Loucy (cell line): ENCODE measurements around the gene GMPPA.

ENCODE experiments used
- EZH2phosphoT487 ChIP-seq: fragments of 200-600 bp; IDR thresholded peaks from 2 replicates; pipeline ENCODE4 v1.6.1; 2018; ENCODE audit warnings: antibody characterized with exemption, mild to moderate bottlenecking, moderate library complexity, borderline replicate concordance
- TF ChIP-seq, protein P1 (sequence below): fragments of 200-600 bp; sonication (generic); conservative IDR thresholded peaks from 2 replicates; pipeline ENCODE4 v1.5.1; 2014; ENCODE audit warnings: mild to moderate bottlenecking, antibody characterized with exemption, low read length

DNA sequence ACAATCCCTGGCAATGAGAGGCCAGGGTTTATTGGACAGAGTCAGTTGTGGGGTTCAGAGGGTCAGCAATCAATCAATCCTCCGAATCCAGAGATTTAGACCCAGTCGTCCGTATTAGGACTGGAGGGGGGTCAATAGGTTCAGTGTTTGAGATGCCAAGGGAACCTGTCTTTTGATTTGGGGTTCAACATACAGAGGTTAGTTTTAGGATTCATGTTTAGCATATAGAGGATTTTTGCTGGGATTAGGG lies 292 bp downstream of the GMPPA start:
- TF ChIP-seq, protein P1, sequence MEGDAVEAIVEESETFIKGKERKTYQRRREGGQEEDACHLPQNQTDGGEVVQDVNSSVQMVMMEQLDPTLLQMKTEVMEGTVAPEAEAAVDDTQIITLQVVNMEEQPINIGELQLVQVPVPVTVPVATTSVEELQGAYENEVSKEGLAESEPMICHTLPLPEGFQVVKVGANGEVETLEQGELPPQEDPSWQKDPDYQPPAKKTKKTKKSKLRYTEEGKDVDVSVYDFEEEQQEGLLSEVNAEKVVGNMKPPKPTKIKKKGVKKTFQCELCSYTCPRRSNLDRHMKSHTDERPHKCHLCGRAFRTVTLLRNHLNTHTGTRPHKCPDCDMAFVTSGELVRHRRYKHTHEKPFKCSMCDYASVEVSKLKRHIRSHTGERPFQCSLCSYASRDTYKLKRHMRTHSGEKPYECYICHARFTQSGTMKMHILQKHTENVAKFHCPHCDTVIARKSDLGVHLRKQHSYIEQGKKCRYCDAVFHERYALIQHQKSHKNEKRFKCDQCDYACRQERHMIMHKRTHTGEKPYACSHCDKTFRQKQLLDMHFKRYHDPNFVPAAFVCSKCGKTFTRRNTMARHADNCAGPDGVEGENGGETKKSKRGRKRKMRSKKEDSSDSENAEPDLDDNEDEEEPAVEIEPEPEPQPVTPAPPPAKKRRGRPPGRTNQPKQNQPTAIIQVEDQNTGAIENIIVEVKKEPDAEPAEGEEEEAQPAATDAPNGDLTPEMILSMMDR: no peak
- no peak for TF ChIP-seq EZH2phosphoT487
